ENCODE measurements around the gene ST7L.
"Not testable (repeated sequence)": the region's sequence is repeated elsewhere in the genome, so short reads cannot be mapped to it uniquely, and the experiment has no call there.

The ST7L gene

GRCh38 chr1:112486063-112486462 is 132.9 kb downstream of the ST7L start:
- DNase-seq: not testable (repeated sequence)

GRCh38 chr1:112478314-112478713 is 140.6 kb downstream of the ST7L start:
- DNase-seq: no peak

GRCh38 chr1:112477550-112477949 is 141.4 kb downstream of the ST7L start:
- DNase-seq: no peak

Data from NCI-H146 (cell line).